ENCODE measurements around the gene RBMY1E.
"Not testable (repeated sequence)": the region's sequence is repeated elsewhere in the genome, so short reads cannot be mapped to it uniquely, and the experiment has no call there.

DNA sequence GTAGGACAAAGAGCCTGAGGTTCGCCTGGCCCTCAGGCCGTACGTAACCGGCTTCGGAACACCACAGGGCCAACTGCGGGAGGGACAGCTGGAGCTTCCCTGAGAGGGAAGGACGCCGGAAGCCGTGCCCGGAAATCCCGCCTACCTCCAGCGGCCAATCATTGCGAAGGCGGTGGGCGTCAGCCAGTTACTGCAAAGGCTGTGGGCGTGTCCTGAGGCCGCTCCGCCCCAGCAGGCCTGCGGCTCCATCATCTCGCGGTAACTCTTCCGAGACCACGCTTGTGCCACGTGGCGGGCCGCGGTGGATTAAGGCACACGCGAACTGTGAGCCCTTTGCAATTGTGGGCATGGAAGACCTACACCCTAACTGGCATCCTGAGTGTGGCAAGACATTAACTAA lies at the start of gene RBMY1E:
- TF ChIP-seq SUZ12, FOXA1 (IDR thresholded peaks at IDR 0.05): not testable (repeated sequence)

Measured in HEK293T (cell line).